NCI-H2171 treated with DMSO at 0.1 percent for 48 hours (cell line): ENCODE results near the gene CRELD2.

Experiments
- DNase-seq: peaks from one replicate; lab custom pipeline; 2025; lab: John Stamatoyannopoulos, UW

The CRELD2 gene

GRCh38 chr22:49913026-49913425 lies 5.4 kb upstream of the CRELD2 start:
- no peak for DNase-seq

- DNase-seq, result no peak
These were observed 5.0 kb upstream of the CRELD2 start for GRCh38 chr22:49913446-49913845.

- no peak for DNase-seq
These were observed 4.2 kb upstream of the CRELD2 start for GRCh38 chr22:49914256-49914655.

- DNase-seq, result no peak
These were observed 2.8 kb upstream of the CRELD2 start for GRCh38 chr22:49915610-49916009.

- DNase-seq, result no peak
These were observed 1.6 kb upstream of the CRELD2 start for GRCh38 chr22:49916831-49917230.

- DNase-seq, result no peak
These were observed 762 bp downstream of the CRELD2 start for GRCh38 chr22:49918911-49919881.

- DNase-seq, result no peak
These were observed 2.4 kb downstream of the CRELD2 start for GRCh38 chr22:49920859-49921258.

GRCh38 chr22:49921508-49922278 lies 3.3 kb downstream of the CRELD2 start:
- no peak for DNase-seq

- DNase-seq, result no peak
These were observed 4.0 kb downstream of the CRELD2 start for GRCh38 chr22:49922484-49922883.

- DNase-seq, result no peak
These were observed 4.5 kb downstream of the CRELD2 start for GRCh38 chr22:49922926-49923325.

GRCh38 chr22:49923445-49923844 lies 5.0 kb downstream of the CRELD2 start:
- no peak for DNase-seq

- DNase-seq, result no peak
These were observed 5.8 kb downstream of the CRELD2 start for GRCh38 chr22:49924113-49924833.

GRCh38 chr22:49925525-49926128 lies 7.2 kb downstream of the CRELD2 start:
- no peak for DNase-seq

GRCh38 chr22:49926916-49927315 lies 8.5 kb downstream of the CRELD2 start:
- DNase-seq, result no peak

GRCh38 chr22:49927483-49928184 lies 9.2 kb downstream of the CRELD2 start:
- DNase-seq, result no peak

GRCh38 chr22:49928185-49928495 lies 9.7 kb downstream of the CRELD2 start:
- no peak for DNase-seq

GRCh38 chr22:49928555-49929210 lies 10.2 kb downstream of the CRELD2 start:
- no peak for DNase-seq

GRCh38 chr22:49929211-49929979 lies 11.0 kb downstream of the CRELD2 start:
- DNase-seq, result peak; percentile 19

- no peak for DNase-seq
These were observed 11.7 kb downstream of the CRELD2 start for GRCh38 chr22:49929994-49930575.
